NB4 (cell line): ENCODE results near the gene KCNG4.
A peak's percentile ranks its signal among the peaks of the same experiment; 100 is the strongest.

Source experiments
- DNase-seq: peaks from one replicate; pipeline ENCODE4 v3.0.0; 2010; ENCODE audit warnings: low read depth
- H3K4me3 ChIP-seq: one replicate; pipeline ENCODE4 v1.5.1; 2011; ENCODE audit warnings: mild to moderate bottlenecking, low read depth, low read length, moderate library complexity
- CTCF ChIP-seq: IDR thresholded peaks from one replicate; pipeline ENCODE4 v1.5.1; 2012; ENCODE audit warnings: low read depth, low read length
- MAX ChIP-seq: IDR thresholded peaks from 2 replicates; pipeline ENCODE4 v1.6.1; 2011; ENCODE audit warnings: low read depth, low read length
- MYC ChIP-seq: IDR thresholded peaks from 2 replicates; pipeline ENCODE4 v1.6.1; 2011; ENCODE audit warnings: low read depth, low read length
- POLR2A ChIP-seq: IDR thresholded peaks from 2 replicates; pipeline ENCODE4 v1.6.1; 2011; ENCODE audit warnings: mild to moderate bottlenecking; ENCODE audit not compliant: insufficient read length; ENCODE audit errors: extremely low read depth

The KCNG4 gene

GRCh38 chr16:84176192-84177053, 63.4 kb downstream of the KCNG4 start:
- no peak for TF ChIP-seq MAX
- no peak for TF ChIP-seq CTCF
- TF ChIP-seq MYC: no peak
- TF ChIP-seq POLR2A: no peak
- peak; percentile 19 for DNase-seq
- no peak overlapping the region for H3K4me3 ChIP-seq

GRCh38 chr16:84175350-84176081, 64.3 kb downstream of the KCNG4 start:
- H3K4me3 ChIP-seq: no peak overlapping the region
- DNase-seq: peak; percentile 77
- TF ChIP-seq CTCF (peak; percentile 91), MYC (peak; percentile 95), POLR2A (no peak), MAX (peak; percentile 95)

GRCh38 chr16:84174396-84174795, 65.4 kb downstream of the KCNG4 start:
- TF ChIP-seq MAX (no peak), CTCF (no peak), MYC (no peak), POLR2A (no peak)
- no peak overlapping the region for H3K4me3 ChIP-seq
- no peak for DNase-seq

GRCh38 chr16:84169765-84170310, 70.0 kb downstream of the KCNG4 start:
- TF ChIP-seq MYC: no peak
- TF ChIP-seq POLR2A: no peak
- no peak for TF ChIP-seq CTCF
- no peak for TF ChIP-seq MAX
- DNase-seq: no peak
- no peak overlapping the region for H3K4me3 ChIP-seq
